MV-4-11 (cell line): ENCODE measurements around the gene RYR2.

Source experiments
- DNase-seq: peaks from one replicate; lab custom pipeline; 2025; lab: John Stamatoyannopoulos, UW

Gene RYR2

DNA sequence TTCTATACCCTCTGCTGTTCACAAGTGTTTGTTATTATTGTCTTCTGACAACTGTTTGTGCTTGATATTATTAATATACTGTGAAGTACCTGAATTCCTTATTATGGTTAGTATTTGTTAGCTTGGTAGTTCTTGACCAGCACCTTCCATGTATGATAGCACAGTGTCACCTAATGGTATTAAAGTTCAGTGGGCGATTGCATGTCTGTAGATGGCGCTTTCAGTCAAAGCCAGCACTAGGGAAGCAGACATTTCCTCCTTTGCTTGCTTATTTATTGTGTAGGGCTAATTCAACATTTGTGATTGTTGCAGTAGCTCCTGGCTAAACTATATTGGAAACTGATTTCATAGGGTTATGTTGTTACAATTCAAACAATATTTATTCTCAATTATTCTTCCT, 630.8 kb downstream of the RYR2 start:
- peak; percentile 24 for DNase-seq

DNA sequence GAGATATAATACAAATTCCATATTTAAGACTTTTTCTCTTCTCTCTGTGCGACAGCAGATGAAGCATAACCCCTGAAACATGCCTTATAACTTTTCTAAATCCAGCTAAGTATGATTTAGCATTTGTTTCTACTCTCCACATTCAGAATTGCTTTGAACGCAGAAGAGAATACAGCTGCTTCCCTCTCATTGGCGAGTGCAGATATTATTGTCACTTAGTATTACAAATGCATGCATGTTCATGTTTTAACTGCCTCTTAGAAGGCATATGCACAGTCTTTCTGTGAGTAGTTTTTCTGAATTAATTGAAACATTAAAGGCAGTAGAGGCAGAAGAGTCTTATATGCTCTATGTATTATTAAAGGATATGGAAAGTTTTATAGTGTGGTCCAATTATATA, 631.6 kb downstream of the RYR2 start:
- DNase-seq = no peak

DNA sequence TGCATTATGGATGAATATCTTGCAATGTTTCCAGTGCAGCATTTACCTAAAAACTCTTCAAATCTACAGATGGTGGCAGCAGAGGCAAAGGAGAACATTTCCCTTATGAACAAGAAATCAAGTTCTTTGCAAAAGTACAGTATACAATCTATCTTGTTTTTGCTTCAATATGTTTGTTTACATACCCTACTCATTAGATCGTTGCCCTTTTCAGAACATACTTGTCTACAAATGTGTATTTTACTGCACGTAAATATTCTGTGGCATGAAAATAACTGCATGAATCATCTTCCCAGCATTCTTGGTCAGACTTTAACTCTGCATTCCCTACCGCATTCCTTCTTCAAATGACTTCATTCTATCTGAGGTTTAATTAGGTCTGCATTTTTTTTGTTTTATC, 636.0 kb downstream of the RYR2 start:
- DNase-seq = no peak

DNA sequence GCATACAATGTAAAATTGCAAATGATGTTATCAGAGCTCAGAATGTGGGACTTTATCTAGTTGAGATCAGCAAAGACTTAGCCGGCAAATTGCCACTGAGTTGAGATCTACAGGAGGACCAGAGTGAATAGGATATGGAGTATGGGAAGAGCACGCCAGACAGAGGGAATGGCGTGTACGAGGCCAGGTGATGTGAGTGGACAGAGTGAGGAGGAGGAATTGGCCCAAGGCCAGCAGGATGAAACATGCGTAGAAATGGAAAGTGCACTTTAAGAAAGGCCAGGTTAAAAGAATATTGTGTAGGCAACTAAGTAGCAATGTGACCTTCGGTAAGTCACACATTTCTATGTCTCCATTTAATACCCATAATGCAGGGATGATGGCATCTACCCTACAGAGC, 637.7 kb downstream of the RYR2 start:
- DNase-seq = no peak

DNA sequence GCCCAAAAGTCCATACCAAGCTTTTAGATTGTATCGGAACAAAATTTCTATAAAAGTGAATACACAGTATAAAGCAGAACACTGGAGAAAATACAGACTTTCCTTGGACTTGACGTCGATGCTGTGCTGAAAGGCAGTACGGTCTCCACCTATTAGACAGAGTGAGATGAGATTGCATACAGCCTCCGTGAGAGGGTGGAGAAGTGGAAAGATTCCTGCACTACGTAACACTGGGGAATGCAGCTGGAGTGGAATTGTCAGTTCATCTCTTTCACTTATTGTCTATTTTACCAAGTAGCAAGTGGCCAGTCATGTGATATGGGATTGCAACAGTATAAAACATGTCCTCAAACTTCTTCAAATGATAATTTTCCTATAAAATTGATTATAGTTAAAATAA, 639.2 kb downstream of the RYR2 start:
- no peak for DNase-seq

DNA sequence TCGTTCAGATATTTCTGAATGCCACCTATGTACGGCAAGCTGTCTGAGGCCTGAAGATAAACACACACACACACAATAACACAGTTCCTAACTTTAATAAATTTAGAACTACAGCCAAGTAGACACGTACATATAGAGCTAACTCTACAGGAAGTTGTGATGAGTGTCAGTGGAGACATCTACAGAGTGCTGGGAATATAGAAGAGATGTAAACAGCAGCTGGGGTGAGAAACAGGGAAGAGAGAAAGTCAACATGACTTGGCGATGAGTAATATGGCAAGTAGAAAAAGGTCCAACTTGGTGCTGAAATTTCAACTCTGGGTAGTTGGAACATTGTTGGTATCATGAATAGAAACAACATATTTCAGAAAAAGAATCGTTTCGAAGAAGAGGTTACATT, 642.3 kb downstream of the RYR2 start:
- DNase-seq = no peak

DNA sequence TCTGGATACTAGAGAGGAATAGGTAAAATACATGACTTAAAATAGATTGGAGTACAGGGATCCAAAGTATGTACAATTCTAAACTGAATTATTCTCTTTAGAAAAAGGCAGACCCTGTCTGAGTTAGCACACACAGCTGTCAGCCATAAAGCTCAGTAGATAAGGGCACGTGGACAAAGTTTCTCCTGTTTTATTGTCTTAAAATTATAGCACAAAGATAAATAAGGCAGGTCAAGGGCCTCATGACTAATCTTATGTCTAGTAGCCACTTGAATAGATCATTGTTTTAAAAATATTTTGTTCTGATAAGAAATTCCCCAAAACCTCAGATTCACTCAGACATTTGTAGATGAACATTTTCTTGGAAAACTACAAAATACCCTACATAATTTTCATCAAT, 643.6 kb downstream of the RYR2 start:
- DNase-seq = no peak

DNA sequence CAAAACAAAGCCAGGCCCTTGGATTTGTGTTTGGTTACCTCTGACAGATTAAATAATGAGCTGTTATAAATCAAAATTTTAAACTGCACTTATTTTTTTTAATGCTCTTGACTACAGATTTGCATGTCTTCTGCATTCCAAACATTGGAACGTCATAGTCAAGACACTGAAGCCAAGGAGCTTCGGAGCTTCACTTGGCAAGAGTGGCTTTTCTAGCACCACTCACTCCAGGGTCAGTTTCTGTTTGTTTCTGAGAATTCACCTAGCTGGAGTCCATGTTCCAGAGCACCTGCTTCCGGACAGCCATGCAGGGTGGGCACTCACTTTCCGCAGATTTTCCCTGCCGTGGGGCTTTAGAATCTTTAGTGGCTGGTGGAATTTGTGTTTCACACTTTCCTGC, 645.8 kb downstream of the RYR2 start:
- DNase-seq = no peak

DNA sequence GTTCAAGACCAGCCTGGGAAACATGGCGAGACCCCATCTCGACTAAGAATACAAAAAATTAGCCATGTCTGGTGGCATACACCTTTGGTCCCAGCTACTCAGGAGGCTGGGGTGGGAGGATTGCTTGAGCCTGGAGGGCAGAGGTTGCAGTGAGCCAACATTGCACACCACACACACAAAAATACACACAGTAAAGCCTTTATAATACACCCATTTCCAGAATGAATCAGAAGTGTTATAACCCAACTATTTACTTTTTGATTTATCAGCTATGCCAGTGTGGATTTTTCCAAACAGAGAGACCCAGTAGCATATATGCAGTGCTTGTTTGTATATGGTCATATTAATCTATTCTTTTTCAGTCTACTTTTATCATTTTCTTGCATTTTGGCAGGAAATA, 648.7 kb downstream of the RYR2 start:
- DNase-seq = no peak

DNA sequence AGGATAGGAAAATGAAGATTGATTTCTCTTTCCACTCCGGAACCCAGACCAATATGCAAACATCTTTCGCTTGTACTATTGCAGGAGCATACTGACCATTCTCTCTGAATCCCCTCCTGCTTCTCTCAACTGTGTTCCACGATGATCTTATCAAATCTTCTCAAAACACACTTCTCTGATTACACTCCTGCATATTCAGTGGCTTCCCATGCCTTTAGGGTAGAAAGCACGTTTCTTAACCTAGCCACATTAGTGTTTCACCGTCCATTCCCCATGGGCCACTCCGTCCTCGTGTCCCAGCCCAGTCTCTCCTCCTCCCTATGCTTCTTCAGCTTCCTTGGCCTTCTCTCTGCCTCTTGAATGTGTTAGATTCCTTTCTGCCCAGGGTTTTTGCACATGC, 650.3 kb downstream of the RYR2 start:
- no peak for DNase-seq

DNA sequence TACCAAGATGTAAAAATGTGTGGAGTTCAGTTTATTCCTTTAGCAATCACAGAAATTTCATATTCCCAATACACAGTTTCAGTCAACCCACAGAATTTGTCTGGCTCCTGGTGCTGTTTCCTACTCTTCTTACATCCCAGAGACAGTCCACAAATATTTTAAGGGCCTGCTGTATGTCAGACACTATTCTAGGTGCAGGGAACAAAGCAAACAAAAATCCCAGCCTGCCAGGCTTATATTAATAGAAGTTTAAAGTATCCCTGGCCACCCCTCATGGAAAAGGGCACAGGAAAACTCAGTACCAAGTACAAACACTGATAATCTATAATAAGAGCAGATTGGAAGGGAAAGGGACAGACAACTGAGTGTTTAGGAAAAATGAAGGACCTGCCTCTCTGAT, 653.9 kb downstream of the RYR2 start:
- DNase-seq = no peak

DNA sequence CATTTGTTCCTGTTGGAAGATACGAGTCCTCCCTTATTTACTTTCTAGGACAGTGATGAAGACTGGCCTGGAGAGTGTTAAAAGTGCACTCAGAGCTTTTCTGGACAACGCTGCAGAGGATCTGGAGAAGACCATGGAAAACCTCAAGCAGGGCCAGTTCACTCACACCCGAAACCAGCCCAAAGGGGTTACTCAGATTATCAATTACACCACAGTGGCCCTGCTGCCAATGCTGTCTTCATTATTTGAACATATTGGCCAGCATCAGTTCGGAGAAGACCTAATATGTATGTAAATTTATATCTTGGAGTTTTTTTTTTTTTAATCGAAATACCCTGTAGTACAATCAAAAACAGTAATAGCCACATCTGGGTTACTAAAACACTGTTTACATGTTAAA, 658.2 kb downstream of the RYR2 start:
- no peak for DNase-seq

DNA sequence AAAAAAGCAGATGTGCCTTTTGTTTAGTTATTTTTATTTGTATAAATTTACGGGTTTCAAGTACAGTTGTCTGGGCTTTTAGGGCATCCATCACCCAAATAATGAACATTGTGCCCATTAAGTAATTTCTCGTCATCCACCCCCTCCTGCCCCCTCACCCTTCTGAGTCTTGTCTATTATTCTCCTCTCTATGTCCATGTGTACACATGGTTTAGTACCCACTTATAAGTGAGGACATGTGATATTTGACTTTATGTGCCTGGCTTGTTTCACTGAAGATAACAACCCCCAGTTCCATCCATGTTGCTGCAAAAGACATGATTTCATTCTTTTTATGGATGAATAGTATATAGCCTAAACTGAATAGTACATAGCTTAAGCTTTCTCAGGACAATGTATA, 659.5 kb downstream of the RYR2 start:
- no peak for DNase-seq

DNA sequence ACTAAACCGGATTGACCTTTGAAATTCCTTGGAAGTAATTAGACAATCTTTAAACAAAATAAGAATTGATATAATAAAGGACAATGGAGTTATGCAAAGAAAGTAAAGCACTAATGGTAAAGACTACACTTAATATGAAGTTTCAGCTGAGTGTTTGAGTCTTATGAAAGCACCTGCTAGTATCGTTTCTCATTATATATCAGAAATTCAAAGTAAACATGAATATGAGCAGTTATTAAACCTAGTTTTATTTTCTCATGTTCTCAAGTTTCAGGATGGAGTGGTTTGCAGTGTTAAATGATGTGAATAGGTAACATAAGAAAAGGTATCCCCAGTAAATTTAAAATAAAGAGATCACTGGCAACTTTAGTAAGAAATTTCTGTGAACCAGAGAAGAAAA, 660.2 kb downstream of the RYR2 start:
- no peak for DNase-seq

DNA sequence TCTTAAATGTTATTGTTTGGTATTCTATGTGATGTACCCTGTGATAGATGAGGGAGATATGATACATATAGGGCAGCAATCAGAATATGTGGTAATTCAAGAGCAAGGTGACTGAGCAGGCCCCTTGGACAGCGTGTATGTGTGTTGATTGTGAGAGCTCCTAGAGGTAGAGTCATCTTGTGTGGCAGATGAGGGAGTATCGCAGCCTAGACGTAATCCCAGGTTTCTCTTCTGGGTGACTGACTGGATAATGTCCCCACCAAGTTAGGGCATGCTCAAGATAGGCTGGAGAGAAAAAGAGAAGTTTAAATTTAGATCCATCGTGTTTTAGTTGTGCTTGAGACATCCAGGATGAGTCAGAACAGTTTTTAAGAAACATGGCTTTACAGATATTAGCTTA, 663.5 kb downstream of the RYR2 start:
- peak; percentile 88 for DNase-seq

DNA sequence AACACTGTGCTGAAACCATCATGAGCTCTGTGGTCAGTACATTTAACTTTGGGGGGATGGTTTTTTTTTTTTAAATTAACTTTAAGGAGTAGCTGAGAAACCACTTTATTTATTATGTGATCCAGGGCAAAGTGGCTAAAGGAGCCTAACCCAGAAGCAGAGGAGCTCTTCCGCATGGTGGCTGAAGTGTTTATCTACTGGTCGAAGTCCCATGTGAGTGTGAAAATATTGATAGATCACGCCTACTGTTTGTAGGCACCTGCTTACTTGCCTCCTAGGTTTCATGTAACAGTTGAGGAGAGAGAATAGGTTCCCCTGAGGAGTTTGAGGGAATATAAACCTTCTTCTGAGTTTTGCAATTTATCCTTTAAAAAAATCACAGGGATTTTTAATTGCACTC, 667.4 kb downstream of the RYR2 start:
- no peak for DNase-seq

DNA sequence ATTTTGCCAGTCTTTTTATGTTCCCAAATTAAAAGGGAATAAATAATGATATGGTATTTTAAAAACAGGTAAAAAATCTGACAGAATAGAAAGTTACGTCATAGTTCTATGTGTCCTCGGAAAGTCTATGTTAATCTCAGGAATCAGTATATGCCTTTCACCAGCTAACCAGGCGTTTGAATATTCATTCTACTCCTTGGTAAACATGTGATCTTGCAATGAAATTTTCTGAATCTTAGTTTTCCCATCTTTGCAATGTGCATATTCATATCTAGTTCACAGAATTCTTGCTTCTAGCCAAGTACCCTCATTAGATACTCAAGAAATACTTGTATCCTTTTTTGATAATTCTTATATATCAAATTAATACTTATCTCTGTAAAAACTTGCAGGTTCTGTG, 669.3 kb downstream of the RYR2 start:
- DNase-seq = no peak

DNA sequence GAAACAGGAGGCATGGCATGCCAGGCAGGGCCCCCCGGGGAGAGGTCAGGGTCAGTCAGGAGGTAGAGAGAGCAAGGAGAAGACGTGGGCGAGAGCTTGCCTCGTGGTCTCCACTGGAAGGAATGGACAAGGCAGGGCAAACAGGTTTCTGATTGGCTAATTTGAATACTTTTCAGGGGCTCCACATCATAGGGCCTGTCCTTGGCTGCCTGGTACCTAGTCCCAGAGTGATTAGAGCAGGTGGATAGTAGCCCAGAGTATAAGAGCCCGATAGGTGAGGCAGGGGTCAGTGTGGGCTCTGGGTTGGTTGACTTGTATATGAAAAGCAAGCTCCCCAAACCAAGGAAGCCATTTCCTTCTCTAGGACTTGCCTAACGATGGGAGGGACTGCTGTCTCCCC, 670.1 kb downstream of the RYR2 start:
- no peak for DNase-seq

DNA sequence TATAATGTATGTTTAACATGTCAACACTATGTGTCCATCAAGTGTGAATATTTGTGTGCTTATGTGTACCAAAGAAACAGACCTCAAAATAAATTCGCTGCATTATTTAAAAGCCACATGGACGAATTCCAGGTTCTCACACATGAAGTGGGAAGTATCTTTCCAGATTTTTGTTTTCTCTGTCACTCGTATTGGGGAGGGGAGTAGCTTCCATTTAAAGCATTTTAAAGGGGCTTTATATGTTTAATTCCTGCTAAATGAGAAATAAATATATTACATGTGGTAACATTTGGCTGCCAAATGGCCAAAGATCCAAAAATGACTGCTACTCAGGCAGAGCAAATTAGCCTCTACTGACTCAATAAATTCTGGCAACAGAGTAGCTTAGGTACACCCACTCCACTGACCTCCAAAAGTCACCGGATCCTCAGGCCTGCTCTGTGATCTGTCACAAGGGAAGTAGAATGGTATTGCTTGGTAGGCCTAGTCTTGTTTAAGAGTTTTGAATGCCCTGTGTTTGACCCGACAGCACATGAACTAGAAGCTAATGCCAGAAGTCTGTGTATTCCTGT, 670.7 kb downstream of the RYR2 start:
- no peak for DNase-seq

DNA sequence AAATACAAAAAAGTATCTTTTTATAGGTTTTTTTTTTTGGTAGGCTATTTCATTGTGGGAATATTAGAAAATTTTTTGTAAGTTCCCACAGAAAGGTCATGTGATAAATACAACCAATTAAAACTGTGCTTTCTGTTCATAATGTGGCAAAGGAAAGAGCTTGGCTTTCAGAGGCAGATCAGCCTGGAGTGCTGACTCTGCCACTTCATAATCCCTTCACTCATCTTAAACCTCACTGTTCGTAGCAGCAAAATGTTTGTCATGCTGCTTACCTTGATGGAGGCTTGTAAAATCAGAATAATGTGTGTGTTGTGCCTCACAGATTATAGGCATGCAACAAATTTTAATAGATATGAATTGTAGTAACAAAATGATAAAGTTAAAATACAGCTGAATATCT, 671.9 kb downstream of the RYR2 start:
- DNase-seq = no peak

DNA sequence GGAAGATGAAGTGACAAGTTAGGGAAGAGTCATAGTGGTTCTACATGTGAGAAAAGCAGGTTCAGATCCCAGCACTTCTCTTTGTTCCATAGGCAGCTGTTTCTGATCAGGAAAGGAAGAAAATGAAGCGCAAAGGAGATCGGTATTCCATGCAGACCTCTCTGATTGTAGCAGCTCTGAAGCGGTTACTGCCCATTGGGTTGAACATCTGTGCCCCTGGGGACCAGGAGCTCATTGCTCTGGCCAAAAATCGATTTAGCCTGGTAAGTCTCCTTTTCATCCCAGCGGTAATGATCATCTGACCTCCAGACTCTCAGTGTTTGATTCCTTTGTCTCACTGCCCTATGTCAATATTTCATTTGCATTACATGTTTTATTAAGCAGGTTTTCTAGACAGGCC, 675.1 kb downstream of the RYR2 start:
- DNase-seq = no peak

DNA sequence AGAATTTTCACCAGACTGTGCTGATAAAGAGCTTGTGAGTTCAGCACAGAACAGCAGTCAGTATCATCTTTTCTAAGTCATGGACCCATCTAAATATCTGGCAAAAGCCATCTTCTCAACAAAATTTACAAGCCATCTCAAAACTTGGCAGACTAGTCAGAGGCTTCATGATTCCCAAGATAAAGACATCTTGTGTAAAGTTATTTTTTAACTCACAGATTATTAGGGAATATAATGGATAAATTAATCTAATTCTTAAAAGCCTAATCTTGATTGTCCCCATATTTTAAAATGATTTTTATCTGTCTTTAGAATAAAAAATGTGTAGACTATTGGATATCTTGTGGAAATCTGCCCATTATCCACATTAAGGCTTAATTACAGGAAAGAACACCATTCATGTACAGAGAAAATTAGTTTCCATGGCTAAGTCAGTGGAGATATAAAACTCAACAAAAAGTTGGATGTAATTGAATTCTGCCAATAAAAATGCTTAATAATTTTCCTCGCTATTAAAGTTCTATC, 688.9 kb downstream of the RYR2 start:
- DNase-seq = no peak

DNA sequence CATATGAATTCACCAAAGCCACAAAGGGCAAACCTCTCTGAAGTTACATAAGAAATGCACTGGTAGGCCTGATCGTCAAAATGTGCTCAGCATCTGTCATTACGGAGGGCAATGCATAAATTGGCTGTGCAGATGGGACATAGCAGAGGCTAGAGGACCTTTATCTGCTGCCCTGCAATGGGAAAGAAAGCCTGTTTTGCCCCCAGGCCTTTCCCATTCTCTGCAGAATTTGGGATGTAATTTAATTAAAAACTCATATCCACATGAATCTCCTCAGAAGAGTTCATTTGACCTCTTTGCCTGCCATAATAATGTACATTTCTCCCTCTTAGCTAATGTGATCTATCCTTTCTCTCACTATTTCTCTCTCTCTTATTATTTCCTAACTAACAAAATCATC, 690.7 kb downstream of the RYR2 start:
- DNase-seq = no peak

DNA sequence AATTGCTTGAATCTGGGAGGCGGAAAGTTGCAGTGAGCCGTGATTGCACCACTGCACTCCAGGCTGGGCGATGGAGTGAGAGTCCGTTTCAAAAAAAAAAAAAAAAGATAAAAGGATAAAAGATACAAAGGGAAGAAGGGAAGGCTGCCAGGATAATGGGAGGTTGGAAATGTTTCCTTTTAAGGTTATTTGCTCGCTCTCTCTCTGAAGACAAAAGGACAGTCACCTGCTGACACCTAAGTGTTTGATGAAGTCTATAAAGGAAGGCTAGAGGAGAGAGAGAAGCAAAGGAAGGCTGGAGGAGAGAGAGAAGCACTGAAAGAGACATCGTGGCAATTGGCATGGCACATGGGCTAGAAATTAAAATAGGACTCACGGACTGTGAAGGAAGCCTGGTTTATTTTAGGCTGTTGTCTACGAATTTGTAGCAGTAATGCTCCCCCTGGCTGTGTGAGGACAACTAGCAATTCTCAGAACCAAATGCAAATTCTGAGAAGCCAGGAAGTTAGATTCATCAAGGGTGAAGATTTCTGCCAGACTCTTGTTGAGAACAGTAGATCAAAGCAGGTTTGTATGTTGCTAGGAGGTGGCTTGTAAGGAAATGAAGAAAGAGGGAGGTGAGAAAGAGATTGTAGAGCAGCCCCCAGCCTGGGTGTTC, 694.5 kb downstream of the RYR2 start:
- DNase-seq = peak; percentile 60
